Neural cell (in vitro differentiated cells): Measurements from ENCODE around the gene YWHAG.

Experiments
- CTCF ChIP-seq: fragments of 450-650 bp; IDR thresholded peaks from 2 replicates; pipeline ENCODE4 v1.5.1; 2014; ENCODE audit warnings: antibody characterized with exemption, mild to moderate bottlenecking, moderate library complexity; ENCODE audit not compliant: poor library complexity, severe bottlenecking
- EP300 ChIP-seq: fragments of 450-650 bp; conservative IDR thresholded peaks from 2 replicates; pipeline ENCODE4 v1.6.1; 2014; ENCODE audit warnings: antibody characterized with exemption, mild to moderate bottlenecking, moderate library complexity; ENCODE audit not compliant: poor library complexity, severe bottlenecking
- POLR2AphosphoS5 ChIP-seq: IDR thresholded peaks from 2 replicates; pipeline ENCODE4 v1.6.1; 2012
- REST ChIP-seq: IDR thresholded peaks from 2 replicates; pipeline ENCODE4 v1.6.1; 2012; ENCODE audit warnings: borderline replicate concordance

GRCh38 chr7:76315364-76315763, 43.4 kb downstream of the YWHAG start:
- TF ChIP-seq EP300 (no peak), CTCF (no peak), REST (no peak), POLR2AphosphoS5 (no peak)
